Panc1 (cell line): ENCODE measurements around the gene GRIA4. TPM values are rescaled to one million over a fixed set of nuclear protein-coding genes. Genes with fewer than 3 reads are reported as not detected.

ENCODE experiments used
- ATAC-seq: fragments of 200-7000 bp; cut with Tn5 transposase; 2 replicates; pipeline ENCODE4 v1.9.1; 2020; ENCODE audit warnings: mild to moderate bottlenecking, moderate library complexity
- BruUV-seq: library from RNA; stranded (reverse); fragments of 400-500 nt; replicated peaks from 2 replicates; lab custom pipeline; 2021; lab: Mats Ljungman, UMichigan
- CTCF ChIA-PET: fragments of 300-600 bp; sonication (Branson Sonifier 250); formaldehyde crosslinking; loops from one replicate; lab custom pipeline; 2022; ENCODE audit warnings: antibody characterized with exemption; lab: Charles Lee
- POLR2A ChIA-PET: fragments of 300-600 bp; sonication (Branson Sonifier 250); formaldehyde crosslinking; loops from one replicate; lab custom pipeline; 2022; ENCODE audit warnings: antibody characterized with exemption; lab: Charles Lee
- DNase-seq: peaks from one replicate; pipeline ENCODE4 v3.0.0-alpha.2; 2010; ENCODE audit warnings: low read depth, low spot score
- H3K27ac ChIP-seq: 2 replicates; pipeline ENCODE4 v1.5.1; 2011; ENCODE audit warnings: mild to moderate bottlenecking, low read length, inconsistent platforms
- H3K27me3 ChIP-seq: fragments of 200-500 bp; sonication (Bioruptor generic); 2 replicates; pipeline ENCODE4 v1.6.0; 2014; ENCODE audit warnings: low read length, inconsistent platforms; ENCODE audit not compliant: control insufficient read depth, insufficient read depth
- H3K36me3 ChIP-seq: fragments of 200-500 bp; sonication (Bioruptor generic); 2 replicates; pipeline ENCODE4 v1.5.1; 2014; ENCODE audit warnings: inconsistent platforms, mild to moderate bottlenecking, low read length, moderate library complexity; ENCODE audit not compliant: control insufficient read depth, insufficient read depth
- H3K4me1 ChIP-seq: 2 replicates; pipeline ENCODE4 v1.5.1; 2011; ENCODE audit warnings: inconsistent platforms, mild to moderate bottlenecking, low read length, moderate library complexity; ENCODE audit not compliant: control insufficient read depth, insufficient read depth
- H3K4me3 ChIP-seq, 2 experiments: 2 replicates each; pipeline ENCODE4 v1.5.1; 2011 to 2012; ENCODE audit warnings: low read depth in 2 of 2, low read length in 2 of 2, mild to moderate bottlenecking in 2 of 2, inconsistent platforms in 1 of 2, moderate library complexity in 1 of 2
- H3K9me3 ChIP-seq: fragments of 200-500 bp; sonication (Bioruptor generic); 2 replicates; pipeline ENCODE4 v1.5.1; 2014; ENCODE audit warnings: low read depth, mild to moderate bottlenecking, inconsistent platforms, low read length, moderate library complexity; ENCODE audit not compliant: control insufficient read depth, insufficient read depth
- POLR2AphosphoS5 ChIP-seq: IDR thresholded peaks from 2 replicates; pipeline ENCODE4 v1.6.1; 2012; ENCODE audit warnings: mild to moderate bottlenecking, low read depth, low read length, moderate library complexity
- SIN3A ChIP-seq: IDR thresholded peaks from 2 replicates; pipeline ENCODE4 v1.6.1; 2012; ENCODE audit warnings: low read depth, mild to moderate bottlenecking, low read length, moderate library complexity, borderline replicate concordance; ENCODE audit not compliant: insufficient read depth
- TCF7L2 ChIP-seq: IDR thresholded peaks from 2 replicates; pipeline ENCODE4 v1.6.1; 2011; ENCODE audit warnings: mild to moderate bottlenecking, low read depth, low read length, inconsistent platforms
- in situ Hi-C: cut with HindIII; loops from 2 replicates; pipeline ENCODE4 v1.10.0; 2016; ENCODE audit warnings: low sequenced_read_pairs, low pct_unique_long_range_greater_than_20kb
- intact Hi-C: fragments of 100-400 bp; cut with micrococcal nuclease; formaldehyde crosslinking; loops from one replicate; pipeline ENCODE4 v1.10.0; 2022; ENCODE audit not compliant: unreplicated experiment
- total RNA-seq: library from RNA; stranded (reverse); gene quantifications from one replicate; pipeline ENCODE4 v1.2.1, GENCODE V29; 2021; ENCODE audit not compliant: unreplicated experiment
- TF ChIP-seq, protein P1 (sequence below): fragments of 450-650 bp; IDR thresholded peaks from 2 replicates; pipeline ENCODE4 v1.5.1; 2017; ENCODE audit warnings: mild to moderate bottlenecking
- TF ChIP-seq, protein P2 (sequence below), 2 experiments: IDR thresholded peaks; 2 replicates each; pipeline ENCODE4 v1.6.1; 2011 to 2012; ENCODE audit warnings: low read depth in 2 of 2, control low read depth in 1 of 2, low read length in 1 of 2, mild to moderate bottlenecking in 1 of 2, moderate library complexity in 1 of 2; ENCODE audit not compliant: insufficient read depth in 1 of 2

GRIA4 gene
- total RNA-seq, 1 experiment from 2014 or later: not detected

DNA sequence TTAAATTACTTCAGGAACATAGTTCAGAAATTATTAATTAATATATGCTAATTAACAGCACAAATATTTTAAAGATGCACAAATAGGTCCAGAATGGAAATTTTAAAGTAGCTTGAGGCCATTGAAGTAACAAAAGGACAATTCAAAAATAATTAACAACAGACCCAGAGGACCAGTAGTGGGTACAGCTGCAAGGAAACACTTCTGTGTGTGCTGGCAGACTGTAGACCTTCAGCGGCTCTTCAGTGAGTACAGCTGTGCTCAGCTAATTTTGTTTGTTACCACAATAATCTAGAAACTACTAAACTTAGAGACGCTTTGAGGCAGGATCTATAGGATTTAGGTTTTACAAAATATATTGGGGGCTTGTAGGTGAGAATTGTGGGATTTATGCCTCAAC lies 103.8 kb downstream of the GRIA4 start:
- POLR2A ChIA-PET: no interaction called here
- Histone ChIP-seq H3K9me3 (no peaks in the 10 kb centered on the region), H3K27ac (no peak overlapping the region), H3K4me3 (no peak overlapping the region), H3K27me3 (no peaks in the 10 kb centered on the region), H3K4me1 (peaks cover 3% of the 10 kb centered on the region), H3K36me3 (no peaks in the 10 kb centered on the region)
- ATAC-seq (no peak), DNase-seq (no peak)
- intact Hi-C loops (no loop called here), in situ Hi-C loops (no loop called here)
- TF ChIP-seq POLR2AphosphoS5: no peak
- TF ChIP-seq, protein P1, sequence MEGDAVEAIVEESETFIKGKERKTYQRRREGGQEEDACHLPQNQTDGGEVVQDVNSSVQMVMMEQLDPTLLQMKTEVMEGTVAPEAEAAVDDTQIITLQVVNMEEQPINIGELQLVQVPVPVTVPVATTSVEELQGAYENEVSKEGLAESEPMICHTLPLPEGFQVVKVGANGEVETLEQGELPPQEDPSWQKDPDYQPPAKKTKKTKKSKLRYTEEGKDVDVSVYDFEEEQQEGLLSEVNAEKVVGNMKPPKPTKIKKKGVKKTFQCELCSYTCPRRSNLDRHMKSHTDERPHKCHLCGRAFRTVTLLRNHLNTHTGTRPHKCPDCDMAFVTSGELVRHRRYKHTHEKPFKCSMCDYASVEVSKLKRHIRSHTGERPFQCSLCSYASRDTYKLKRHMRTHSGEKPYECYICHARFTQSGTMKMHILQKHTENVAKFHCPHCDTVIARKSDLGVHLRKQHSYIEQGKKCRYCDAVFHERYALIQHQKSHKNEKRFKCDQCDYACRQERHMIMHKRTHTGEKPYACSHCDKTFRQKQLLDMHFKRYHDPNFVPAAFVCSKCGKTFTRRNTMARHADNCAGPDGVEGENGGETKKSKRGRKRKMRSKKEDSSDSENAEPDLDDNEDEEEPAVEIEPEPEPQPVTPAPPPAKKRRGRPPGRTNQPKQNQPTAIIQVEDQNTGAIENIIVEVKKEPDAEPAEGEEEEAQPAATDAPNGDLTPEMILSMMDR: no peak
- TF ChIP-seq SIN3A: no peak
- TF ChIP-seq, protein P2, sequence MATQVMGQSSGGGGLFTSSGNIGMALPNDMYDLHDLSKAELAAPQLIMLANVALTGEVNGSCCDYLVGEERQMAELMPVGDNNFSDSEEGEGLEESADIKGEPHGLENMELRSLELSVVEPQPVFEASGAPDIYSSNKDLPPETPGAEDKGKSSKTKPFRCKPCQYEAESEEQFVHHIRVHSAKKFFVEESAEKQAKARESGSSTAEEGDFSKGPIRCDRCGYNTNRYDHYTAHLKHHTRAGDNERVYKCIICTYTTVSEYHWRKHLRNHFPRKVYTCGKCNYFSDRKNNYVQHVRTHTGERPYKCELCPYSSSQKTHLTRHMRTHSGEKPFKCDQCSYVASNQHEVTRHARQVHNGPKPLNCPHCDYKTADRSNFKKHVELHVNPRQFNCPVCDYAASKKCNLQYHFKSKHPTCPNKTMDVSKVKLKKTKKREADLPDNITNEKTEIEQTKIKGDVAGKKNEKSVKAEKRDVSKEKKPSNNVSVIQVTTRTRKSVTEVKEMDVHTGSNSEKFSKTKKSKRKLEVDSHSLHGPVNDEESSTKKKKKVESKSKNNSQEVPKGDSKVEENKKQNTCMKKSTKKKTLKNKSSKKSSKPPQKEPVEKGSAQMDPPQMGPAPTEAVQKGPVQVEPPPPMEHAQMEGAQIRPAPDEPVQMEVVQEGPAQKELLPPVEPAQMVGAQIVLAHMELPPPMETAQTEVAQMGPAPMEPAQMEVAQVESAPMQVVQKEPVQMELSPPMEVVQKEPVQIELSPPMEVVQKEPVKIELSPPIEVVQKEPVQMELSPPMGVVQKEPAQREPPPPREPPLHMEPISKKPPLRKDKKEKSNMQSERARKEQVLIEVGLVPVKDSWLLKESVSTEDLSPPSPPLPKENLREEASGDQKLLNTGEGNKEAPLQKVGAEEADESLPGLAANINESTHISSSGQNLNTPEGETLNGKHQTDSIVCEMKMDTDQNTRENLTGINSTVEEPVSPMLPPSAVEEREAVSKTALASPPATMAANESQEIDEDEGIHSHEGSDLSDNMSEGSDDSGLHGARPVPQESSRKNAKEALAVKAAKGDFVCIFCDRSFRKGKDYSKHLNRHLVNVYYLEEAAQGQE (IDR thresholded peaks at IDR 0.05; ENCODE audit: insufficient read depth in 1 of 2, low read depth in 2 of 2, low read length in 1 of 2): no peak
- no peak for TF ChIP-seq TCF7L2
- BruUV-seq: no TSS peak
- CTCF ChIA-PET: no interaction called here

DNA sequence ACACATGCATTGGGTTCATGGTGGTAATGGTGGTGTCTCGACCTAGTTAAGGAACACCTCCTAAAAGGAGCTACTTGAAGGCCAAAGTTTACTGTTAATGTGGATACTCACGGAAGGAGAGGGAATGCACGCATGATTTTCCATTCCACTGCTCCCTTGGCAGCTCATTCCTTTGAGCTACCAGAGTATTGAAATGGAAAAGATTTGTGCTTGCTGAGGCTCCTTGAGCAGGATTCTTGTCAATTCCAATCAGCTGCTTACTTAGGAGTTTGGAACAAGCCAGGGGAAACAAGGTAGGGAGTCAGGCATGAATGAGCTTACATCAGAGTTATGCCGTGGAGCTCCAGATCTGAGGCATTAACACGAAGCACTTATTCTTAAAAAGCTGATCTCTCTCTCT lies 108.8 kb downstream of the GRIA4 start:
- POLR2A ChIA-PET: no interaction called here
- H3K36me3 ChIP-seq: no peaks in the 10 kb centered on the region
- BruUV-seq: no TSS peak
- peak overlapping the region; percentile 67 for H3K27ac ChIP-seq
- intact Hi-C loops: no loop called here
- H3K9me3 ChIP-seq: no peaks in the 10 kb centered on the region; the same call in 1 of the 2 replicates
- TF ChIP-seq POLR2AphosphoS5: no peak
- no peak for TF ChIP-seq TCF7L2
- TF ChIP-seq, protein P1: no peak
- TF ChIP-seq, protein P2 (IDR thresholded peaks at IDR 0.05; ENCODE audit: insufficient read depth in 1 of 2, low read depth in 2 of 2, low read length in 1 of 2): no peak
- no peak for TF ChIP-seq SIN3A
- in situ Hi-C loops: no loop called here
- CTCF ChIA-PET: no interaction called here
- peak overlapping the region; percentile 33 to 56 for H3K4me3 ChIP-seq
- H3K4me1 ChIP-seq: peaks cover 13% of the 10 kb centered on the region
- peak; percentile 24 for DNase-seq
- no peaks in the 10 kb centered on the region for H3K27me3 ChIP-seq
- peak; percentile 62 for ATAC-seq
